Endothelial cell of umbilical vein (primary cell): ENCODE data around the gene ZNF709. TPM values are rescaled to one million over a fixed set of nuclear protein-coding genes. Genes with fewer than 3 reads are reported as not detected.

Experiments
- BruUV-seq: library from RNA; stranded (reverse); fragments of 400-500 nt; replicated peaks from 2 replicates; lab custom pipeline; 2021; lab: Mats Ljungman, UMichigan
- CTCF ChIA-PET: fragments of 300-600, 350-600 bp; sonication (Branson Sonifier 250); formaldehyde crosslinking; loops from one replicate; lab custom pipeline; 2021; ENCODE audit warnings: antibody characterized with exemption, inconsistent platforms; lab: Charles Lee
- POLR2A ChIA-PET: fragments of 300-600, 350-600 bp; sonication (Branson Sonifier 250); formaldehyde crosslinking; loops from one replicate; lab custom pipeline; 2021; ENCODE audit warnings: antibody characterized with exemption, inconsistent platforms; lab: Charles Lee
- DNase-seq: peaks from one replicate; pipeline ENCODE4 v3.0.0-alpha.2; 2011; ENCODE audit warnings: low read depth, low spot score
- FAIRE-seq: peaks from 2 replicates; lab custom pipeline; 2011; peaks lifted over from hg19 to GRCh38; lab: Jason Lieb, UNC
- H2AFZ ChIP-seq: 2 replicates; pipeline ENCODE4 v1.6.0; 2012; ENCODE audit warnings: low read depth, low read length, control low read depth, inconsistent platforms
- H3K27ac ChIP-seq: 2 replicates; pipeline ENCODE4 v1.5.1; 2011; ENCODE audit warnings: low read depth, mild to moderate bottlenecking, control low read depth, low read length, moderate library complexity; ENCODE audit not compliant: insufficient read depth
- H3K27me3 ChIP-seq, 2 experiments: 2 replicates each; pipeline versions ENCODE4 v1.6.0 to v1.6.1; 2011; ENCODE audit warnings: low read length in 2 of 2, mixed read lengths in 1 of 2; ENCODE audit not compliant: control insufficient read depth in 2 of 2, insufficient read depth in 2 of 2
- H3K36me3 ChIP-seq, 2 experiments: 2 replicates in 1 of 2; 3 replicates in 1 of 2; pipeline ENCODE4 v1.5.1; 2011; ENCODE audit warnings: low read length in 2 of 2, mild to moderate bottlenecking in 1 of 2, moderate library complexity in 1 of 2; ENCODE audit not compliant: control insufficient read depth in 2 of 2, insufficient read depth in 2 of 2; ENCODE audit errors: extremely low read depth in 1 of 2
- H3K4me1 ChIP-seq: 3 replicates; pipeline ENCODE4 v1.5.1; 2011; ENCODE audit warnings: mild to moderate bottlenecking, low read length; ENCODE audit not compliant: control insufficient read depth, insufficient read depth; ENCODE audit errors: extremely low read depth
- H3K4me2 ChIP-seq: 2 replicates; pipeline ENCODE4 v1.6.1; 2011; ENCODE audit warnings: low read length, control low read depth, mixed read lengths; ENCODE audit not compliant: insufficient read depth
- H3K4me3 ChIP-seq, 3 experiments: fragments of 200-600 bp in 1 of 3; sonication (generic), shearing (Covaris generic) in 1 of 3; replicated peaks in 1 of 3; 2 replicates each; pipeline ENCODE4 v1.5.1; 2011 to 2016; ENCODE audit warnings: control low read depth in 3 of 3, low read length in 3 of 3, mild to moderate bottlenecking in 2 of 3, inconsistent platforms in 1 of 3, low read depth in 1 of 3, moderate library complexity in 1 of 3; ENCODE audit not compliant: insufficient read depth in 1 of 3
- H3K79me2 ChIP-seq: 2 replicates; pipeline ENCODE4 v1.6.0; 2012; ENCODE audit warnings: low read length, inconsistent platforms; ENCODE audit not compliant: control insufficient read depth, insufficient read depth
- H3K9ac ChIP-seq: replicated peaks from 2 replicates; pipeline ENCODE3; 2011; ENCODE audit warnings: low read length, control low read depth; ENCODE audit not compliant: insufficient read depth; ENCODE audit errors: extremely low read depth
- H3K9me1 ChIP-seq: replicated peaks from 3 replicates; pipeline ENCODE4 v1.6.0; 2011; ENCODE audit warnings: mild to moderate bottlenecking, low read length; ENCODE audit not compliant: control insufficient read depth, insufficient read depth; ENCODE audit errors: extremely low read depth
- H3K9me3 ChIP-seq: replicated peaks from 2 replicates; pipeline ENCODE4 v1.5.1; 2012; ENCODE audit warnings: low read length, inconsistent platforms; ENCODE audit not compliant: control insufficient read depth, insufficient read depth
- H4K20me1 ChIP-seq: replicated peaks from 2 replicates; pipeline ENCODE3; 2011; ENCODE audit warnings: mild to moderate bottlenecking, low read length; ENCODE audit not compliant: control insufficient read depth, insufficient read depth; ENCODE audit errors: extremely low read depth
- CTCF ChIP-seq, 2 donors: IDR thresholded peaks; 1 replicate in 1 of 2; 2 replicates in 1 of 2; pipeline ENCODE4 v1.5.1; 2011; ENCODE audit warnings: low read length in 2 of 2, mild to moderate bottlenecking in 2 of 2, moderate library complexity in 2 of 2, control low read depth in 1 of 2, inconsistent platforms in 1 of 2, low read depth in 1 of 2; ENCODE audit not compliant: insufficient read depth in 1 of 2; ENCODE audit errors: extremely low read depth in 1 of 2
- EZH2 ChIP-seq: IDR thresholded peaks from 2 replicates; pipeline ENCODE4 v1.6.1; 2012; ENCODE audit warnings: borderline replicate concordance, low read depth, mild to moderate bottlenecking, moderate library complexity, low read length, inconsistent platforms; ENCODE audit not compliant: severe bottlenecking
- FOS ChIP-seq: IDR thresholded peaks from 2 replicates; pipeline ENCODE4 v1.6.1; 2011; ENCODE audit warnings: mild to moderate bottlenecking, low read length, moderate library complexity, borderline replicate concordance; ENCODE audit not compliant: insufficient read depth
- GATA2 ChIP-seq: IDR thresholded peaks from 2 replicates; pipeline ENCODE4 v1.7.0; 2011; ENCODE audit warnings: low read depth, mild to moderate bottlenecking, moderate library complexity, mixed read lengths, low read length; ENCODE audit not compliant: insufficient read length, insufficient read depth
- JUN ChIP-seq: IDR thresholded peaks from 2 replicates; pipeline ENCODE4 v1.6.1; 2011; ENCODE audit warnings: borderline replicate concordance, low read depth; ENCODE audit not compliant: insufficient read length, insufficient read depth
- MYC ChIP-seq: IDR thresholded peaks from one replicate; pipeline ENCODE4 v1.6.1; 2011; ENCODE audit warnings: mild to moderate bottlenecking, low read depth, low read length
- POLR2A ChIP-seq: IDR thresholded peaks from 2 replicates; pipeline ENCODE4 v1.6.1; 2012; ENCODE audit warnings: low read depth, mild to moderate bottlenecking, control low read depth, low read length
- POLR2AphosphoS5 ChIP-seq: IDR thresholded peaks from 2 replicates; pipeline ENCODE4 v1.6.1; 2012; ENCODE audit warnings: low read depth, mild to moderate bottlenecking, control low read depth, low read length, moderate library complexity; ENCODE audit not compliant: insufficient read depth
- dilution Hi-C: fragments of 300-500 bp; cut with MboI; formaldehyde crosslinking; loops from one replicate; pipeline ENCODE4 v1.15.0; 2019; ENCODE audit warnings: low sequenced_read_pairs; ENCODE audit not compliant: extremely low pct_ligation_motif_present
- intact Hi-C: fragments of 100-400 bp; cut with micrococcal nuclease; formaldehyde crosslinking; loops from one replicate; pipeline ENCODE4 v1.10.0; 2022
- polyA plus RNA-seq, 4 experiments: library from polyadenylated mRNA; depleted of rRNA in 3 of 4; stranded (reverse) in 3 of 4; unstranded in 1 of 4; fragments of >200 nt; gene quantifications; 2 replicates each; pipeline versions ENCODE4 v1.2.1 to v1.2.3, GENCODE V29; 2011 to 2012; ENCODE audit warnings: missing spikeins in 1 of 4
- total RNA-seq: library from RNA; stranded (reverse); gene quantifications from 2 replicates; pipeline ENCODE4 v1.2.3, GENCODE V29; 2021
- TF ChIP-seq, protein P1 (sequence below): IDR thresholded peaks from 2 replicates; pipeline ENCODE4 v1.6.1; 2011; ENCODE audit not compliant: insufficient read depth, insufficient read length

ZNF709 gene
- total and polyA plus RNA-seq, 2 donors (not counting 3 experiments of a cell fraction or from before 2014, with no cell fraction given) = 0.65 to 1.8 TPM

GRCh38 chr19:12485052-12485416 is 418 bp upstream of the ZNF709 start:
- CTCF ChIA-PET = interaction anchor here (1.1 kb wide), 1 partner anchor 10 kb away, joined by 4 read pairs; no protein-coding TSS in a partner anchor
- Histone ChIP-seq H3K9me3 (no peaks in the 10 kb centered on the region), H3K4me3 (peak overlapping the region; percentile 73 to 77 (median 74)), H3K27me3 (no peaks in the 10 kb centered on the region), H3K4me1 (peaks cover 7% of the 10 kb centered on the region), H4K20me1 (no peaks in the 10 kb centered on the region), H3K79me2 (no peaks in the 10 kb centered on the region), H3K4me2 (peak overlapping the region; percentile 73), H2AFZ (peak overlapping the region; percentile 98), H3K27ac (no peak overlapping the region), H3K36me3 (no peaks in the 10 kb centered on the region), H3K9ac (peak overlapping the region; percentile 56), H3K9me1 (no peaks in the 10 kb centered on the region)
- BruUV-seq = no TSS peak
- POLR2A ChIA-PET = no interaction called here
- no peak for DNase-seq
- dilution Hi-C loops = no loop called here
- TF ChIP-seq GATA2 (no peak), FOS (no peak)
- TF ChIP-seq, protein P1, sequence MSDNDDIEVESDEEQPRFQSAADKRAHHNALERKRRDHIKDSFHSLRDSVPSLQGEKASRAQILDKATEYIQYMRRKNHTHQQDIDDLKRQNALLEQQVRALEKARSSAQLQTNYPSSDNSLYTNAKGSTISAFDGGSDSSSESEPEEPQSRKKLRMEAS = no peak
- FAIRE-seq = no peak
- intact Hi-C loops = no loop called here

GRCh38 chr19:12484011-12484370 is 625 bp downstream of the ZNF709 start:
- Histone ChIP-seq H4K20me1 (no peaks in the 10 kb centered on the region), H3K9me3 (no peaks in the 10 kb centered on the region), H3K4me3 (peak overlapping the region; percentile 73 to 77 (median 74)), H3K36me3 (no peaks in the 10 kb centered on the region), H3K27me3 (no peaks in the 10 kb centered on the region), H3K4me2 (peak overlapping the region; percentile 73), H3K9ac (peak overlapping the region; percentile 56), H3K27ac (no peak overlapping the region), H2AFZ (peak overlapping the region; percentile 98), H3K4me1 (peaks cover 7% of the 10 kb centered on the region), H3K9me1 (no peaks in the 10 kb centered on the region), H3K79me2 (no peaks in the 10 kb centered on the region)
- BruUV-seq = no TSS peak
- ChIA-PET CTCF (interaction anchor here (1.1 kb wide), 1 partner anchor 9 kb away, joined by 4 read pairs; no protein-coding TSS in a partner anchor), POLR2A (no interaction called here)
- DNase-seq (no peak), FAIRE-seq (no peak)
- no peak for TF ChIP-seq MYC
- TF ChIP-seq GATA2 = no peak
- TF ChIP-seq POLR2A = no peak
- TF ChIP-seq FOS = no peak
- TF ChIP-seq EZH2 = no peak
- TF ChIP-seq, protein P1 = no peak
- TF ChIP-seq CTCF (IDR thresholded peaks at IDR 0.05; ENCODE audit: extremely low read depth in 1 of 2, insufficient read depth in 1 of 2, low read depth in 1 of 2, low read length in 2 of 2) = no peak
- no peak for TF ChIP-seq JUN
- no peak for TF ChIP-seq POLR2AphosphoS5
- dilution Hi-C loops (no loop called here), intact Hi-C loops (loop anchor here (1.0 to 5.0 kb wide), 3 partner anchors 44 to 83 kb away; partner anchors contain the start of genes ZNF564 and ZNF799)
